Stimulated activated CD8-positive, alpha-beta memory T cell treated with anti-CD3 and anti-CD28 coated beads, Interleukin-2, amount 100 ng/mL, for 1 hour (primary cell): Measurements from ENCODE around the gene NEDD4L.

ENCODE experiments used
- DNase-seq, 2 donors: peaks; one replicate each; pipeline ENCODE4 v3.0.0-alpha.2; 2020; ENCODE audit warnings: low read depth in 2 of 2

The NEDD4L gene

GRCh38 chr18:58345875-58346274 lies 301.8 kb downstream of the NEDD4L start:
- no peak for DNase-seq

GRCh38 chr18:58347135-58347534 lies 303.1 kb downstream of the NEDD4L start:
- no peak for DNase-seq

- no peak for DNase-seq
These were observed 304.5 kb downstream of the NEDD4L start for GRCh38 chr18:58348517-58348916.

GRCh38 chr18:58348951-58349350 lies 304.9 kb downstream of the NEDD4L start:
- no peak for DNase-seq

- DNase-seq: no peak
These were observed 305.6 kb downstream of the NEDD4L start for GRCh38 chr18:58349650-58350049.

GRCh38 chr18:58350526-58350925 lies 306.5 kb downstream of the NEDD4L start:
- DNase-seq: no peak

- DNase-seq: no peak
These were observed 307.8 kb downstream of the NEDD4L start for GRCh38 chr18:58351776-58352175.

GRCh38 chr18:58353581-58353980 lies 309.6 kb downstream of the NEDD4L start:
- DNase-seq: no peak

- DNase-seq: no peak
These were observed 310.0 kb downstream of the NEDD4L start for GRCh38 chr18:58354051-58354450.

GRCh38 chr18:58354791-58355190 lies 310.8 kb downstream of the NEDD4L start:
- no peak for DNase-seq

- no peak for DNase-seq
These were observed 311.2 kb downstream of the NEDD4L start for GRCh38 chr18:58355243-58355642.

- DNase-seq: no peak
These were observed 315.2 kb downstream of the NEDD4L start for GRCh38 chr18:58359218-58359617.

GRCh38 chr18:58359620-58360019 lies 315.6 kb downstream of the NEDD4L start:
- DNase-seq: no peak

GRCh38 chr18:58360324-58360723 lies 316.3 kb downstream of the NEDD4L start:
- no peak for DNase-seq

- DNase-seq: no peak
These were observed 317.2 kb downstream of the NEDD4L start for GRCh38 chr18:58361212-58361611.

GRCh38 chr18:58362027-58362575 lies 318.1 kb downstream of the NEDD4L start:
- DNase-seq: no peak

- no peak for DNase-seq
These were observed 318.8 kb downstream of the NEDD4L start for GRCh38 chr18:58362829-58363271.

GRCh38 chr18:58363767-58364540 lies 319.9 kb downstream of the NEDD4L start:
- no peak for DNase-seq

- DNase-seq: no peak
These were observed 321.0 kb downstream of the NEDD4L start for GRCh38 chr18:58364876-58365528.

GRCh38 chr18:58367425-58368140 lies 323.6 kb downstream of the NEDD4L start:
- DNase-seq: no peak

GRCh38 chr18:58369616-58370015 lies 325.6 kb downstream of the NEDD4L start:
- DNase-seq: no peak

- no peak for DNase-seq
These were observed 326.1 kb downstream of the NEDD4L start for GRCh38 chr18:58370038-58370580.
